ENCODE results near the gene MRFAP1L1.
"Not testable (repeated sequence)": the region's sequence is repeated elsewhere in the genome, so short reads cannot be mapped to it uniquely, and the experiment has no call there.

MRFAP1L1 gene

GRCh38 chr4:6733358-6734164 is 23.9 kb upstream of the MRFAP1L1 start:
- no peak for DNase-seq

DNA sequence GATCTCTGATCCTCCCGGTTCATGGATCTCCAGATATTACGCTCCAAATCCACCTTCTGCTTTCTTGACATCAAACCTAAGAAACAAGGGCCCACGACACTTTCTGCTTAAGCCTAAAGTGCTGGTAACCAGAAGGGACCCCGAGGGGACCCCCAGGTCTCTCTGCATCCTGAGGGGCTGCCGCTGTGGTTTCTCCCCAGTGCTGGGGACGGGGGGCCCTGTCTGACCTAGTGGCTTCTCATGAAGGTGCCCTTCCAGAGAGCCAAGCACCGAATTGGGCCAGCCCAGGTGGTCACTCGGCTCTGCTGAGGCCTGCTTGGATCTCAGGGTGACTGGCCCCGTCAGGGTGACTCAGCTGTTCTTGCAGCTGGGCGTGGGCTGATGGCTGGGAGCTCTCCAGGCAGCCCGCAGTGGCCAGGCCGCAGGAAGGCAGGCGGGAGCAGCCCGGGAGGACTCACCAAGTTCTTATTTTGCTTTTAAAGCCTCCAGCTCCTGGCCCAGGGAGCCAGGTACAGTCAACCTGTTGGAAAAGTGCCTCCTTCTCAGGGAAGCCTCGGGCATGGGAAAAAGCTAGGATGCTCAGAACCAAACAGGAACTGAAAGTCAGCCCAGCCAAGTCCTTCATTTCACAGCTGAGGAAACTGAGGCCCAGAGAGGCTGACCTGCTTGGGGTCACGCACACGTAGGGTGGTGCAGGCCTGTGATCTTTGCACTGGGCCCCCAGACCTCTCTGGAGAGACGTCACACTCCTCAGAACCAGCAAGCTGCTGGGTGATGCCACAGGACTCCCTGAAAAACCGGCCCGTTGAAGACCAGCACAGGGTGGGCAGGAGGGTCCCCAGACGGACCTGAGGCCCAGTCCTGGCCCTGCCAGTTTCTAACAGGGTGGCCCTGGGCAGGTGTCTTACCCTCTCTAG is 23.0 kb upstream of the MRFAP1L1 start:
- DNase-seq, result peak; percentile 56 to 61

DNA sequence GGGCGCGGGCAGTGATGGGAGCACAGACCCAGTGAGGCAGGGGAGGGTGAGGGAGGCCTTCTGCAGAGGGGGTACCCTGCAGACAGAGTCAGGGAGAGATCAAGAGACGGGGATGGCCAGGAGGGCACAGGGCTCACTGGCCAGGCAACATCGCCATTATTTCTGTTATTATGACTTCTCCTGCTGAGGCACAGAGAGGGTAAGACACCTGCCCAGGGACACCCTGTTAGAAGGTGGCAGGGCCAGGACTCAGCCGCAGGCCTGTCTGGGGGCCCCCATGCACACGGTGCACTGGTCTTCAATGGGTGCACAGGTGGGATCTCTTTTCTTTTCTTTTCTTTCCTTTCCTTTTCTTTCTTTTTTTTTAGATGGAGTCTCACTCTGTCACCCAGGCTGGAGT is 22.1 kb upstream of the MRFAP1L1 start:
- no peak for DNase-seq

- no peak for DNase-seq
Measured at GRCh38 chr4:6731318-6731675, 21.6 kb upstream of the MRFAP1L1 start.

DNA sequence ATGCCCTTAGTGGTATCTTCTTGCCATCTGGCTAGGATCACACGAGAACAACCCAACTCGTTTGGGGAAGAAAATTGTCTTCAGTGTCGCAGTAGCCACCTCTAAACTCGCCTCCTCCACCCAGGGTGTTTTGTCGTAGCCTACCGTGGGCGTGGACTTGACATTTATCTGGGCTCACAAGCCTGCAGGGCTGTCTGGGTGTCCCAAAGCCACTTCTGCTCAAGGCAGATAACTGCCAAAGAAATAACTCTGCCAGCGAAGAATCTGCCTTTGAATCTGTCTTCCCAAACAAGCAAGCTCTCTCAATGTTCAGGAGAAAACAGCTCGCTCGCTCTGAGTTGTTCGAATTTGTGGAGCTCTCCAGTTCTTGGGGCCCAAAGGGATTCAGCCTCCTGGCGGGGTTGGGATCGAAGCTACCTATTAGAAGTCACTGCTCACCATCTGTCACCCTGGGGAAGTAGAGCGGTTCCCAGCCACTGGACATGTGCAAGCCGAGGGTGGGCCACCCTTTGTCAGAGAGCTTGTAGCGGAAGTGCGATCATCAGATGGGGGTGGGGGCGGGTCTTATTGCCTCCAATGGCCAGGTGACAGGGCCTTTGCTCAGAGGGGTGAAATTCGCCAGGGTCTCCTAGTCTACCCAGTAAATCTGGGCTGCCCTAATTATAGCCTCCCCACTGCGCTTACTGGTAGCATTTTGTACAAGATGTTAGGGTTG is 21.1 kb upstream of the MRFAP1L1 start:
- peak in 1 of 2 donors; percentile 17 for DNase-seq

DNA sequence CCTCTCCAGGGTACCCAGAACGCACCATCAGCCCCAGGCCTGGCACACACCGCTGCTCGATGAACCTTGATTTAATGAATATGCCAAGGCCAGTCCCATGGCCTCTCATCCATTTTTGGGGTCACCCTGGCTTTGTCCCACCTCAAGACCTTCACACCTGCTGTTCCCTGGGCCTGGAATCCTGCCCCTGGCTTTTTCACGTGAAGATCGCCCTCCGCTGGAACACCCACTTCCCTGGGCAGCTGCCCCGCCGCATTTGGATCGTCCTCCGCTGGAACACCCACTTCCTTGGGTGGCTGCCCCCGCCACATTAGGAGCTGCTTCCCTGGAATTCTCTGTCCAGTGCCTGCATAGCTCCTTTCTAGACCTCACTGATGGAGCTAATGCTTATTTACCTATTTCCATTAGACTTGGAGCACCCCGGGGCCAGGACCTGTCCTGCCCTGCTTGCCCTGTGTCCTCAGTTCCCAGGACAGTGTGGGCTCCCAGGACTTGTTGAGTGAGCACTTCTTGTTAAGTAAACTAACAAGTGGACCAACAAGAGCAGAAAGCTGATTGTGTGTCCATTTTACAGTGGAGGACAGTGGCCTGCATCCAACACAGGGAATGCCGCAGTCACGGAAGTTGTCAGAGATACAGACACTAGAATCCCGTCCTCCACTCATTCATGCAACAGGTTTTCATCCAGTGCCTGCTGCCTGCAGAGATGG is 18.8 kb upstream of the MRFAP1L1 start:
- no peak for DNase-seq

- DNase-seq, result no peak
Measured at GRCh38 chr4:6727943-6728250, 18.2 kb upstream of the MRFAP1L1 start.

DNA sequence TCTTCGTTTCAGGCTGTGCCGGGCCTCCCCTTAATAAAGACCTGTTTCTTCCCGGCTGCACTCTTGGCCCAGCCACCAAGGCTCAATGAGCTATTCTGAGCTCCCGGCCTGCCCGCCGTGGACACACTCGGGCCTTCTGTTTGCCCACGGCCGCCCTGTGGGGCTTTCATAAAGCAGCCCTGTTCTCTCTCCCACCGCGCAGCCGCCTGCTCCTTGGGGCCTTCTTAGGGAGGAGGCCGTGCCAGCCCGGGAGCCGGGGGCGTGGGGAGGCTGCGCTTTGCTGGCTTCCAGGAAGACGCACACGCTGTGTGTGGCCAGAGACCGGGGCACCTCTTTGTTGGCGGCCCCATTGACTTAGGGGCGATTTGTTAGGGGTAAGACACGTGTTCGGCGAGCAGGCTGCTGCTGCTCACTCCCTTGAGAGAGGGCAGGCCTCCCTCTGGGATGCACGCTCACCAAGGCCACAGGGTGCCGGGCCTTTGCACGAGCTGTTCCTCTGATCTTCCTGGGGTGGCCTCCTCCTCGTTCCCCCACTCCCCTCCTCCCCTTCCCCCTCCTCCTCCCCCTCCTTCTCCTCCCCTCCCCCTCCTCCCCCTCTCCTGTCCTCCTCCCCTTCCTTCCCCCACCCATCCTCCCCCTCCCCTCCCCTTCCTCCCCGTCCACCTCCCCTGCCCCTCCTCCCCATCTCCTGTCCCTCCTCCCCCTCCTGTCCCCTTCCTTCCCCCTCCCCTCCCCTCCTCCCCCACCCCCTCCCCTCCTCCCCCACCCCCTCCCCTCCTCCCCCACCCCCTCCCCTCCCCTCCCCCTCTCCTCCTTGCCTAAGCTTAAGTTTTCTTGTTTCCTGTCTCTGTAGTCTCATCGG is 17.6 kb upstream of the MRFAP1L1 start:
- DNase-seq, result peak; percentile 86 to 90

DNA sequence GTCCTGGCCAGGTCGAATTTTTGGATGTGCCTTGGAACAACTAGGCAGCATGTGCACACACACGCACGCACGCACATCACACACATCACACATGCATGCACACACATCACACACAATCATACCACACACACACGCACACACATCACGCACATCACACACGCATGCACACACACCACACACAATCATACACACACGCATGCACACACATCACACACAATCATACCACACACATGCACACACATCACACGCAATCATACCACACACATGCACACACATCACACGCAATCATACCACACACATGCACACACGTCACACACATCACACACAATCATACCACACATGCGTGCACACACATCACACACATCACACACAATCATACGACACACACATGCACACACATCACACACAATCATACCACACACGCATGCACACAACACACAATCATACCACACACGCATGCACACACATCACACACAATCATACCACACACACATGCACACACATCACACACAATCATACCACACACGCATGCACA is 15.8 kb upstream of the MRFAP1L1 start:
- DNase-seq, result not testable (repeated sequence)

GRCh38 chr4:6724421-6725111 is 14.9 kb upstream of the MRFAP1L1 start:
- DNase-seq, result no peak

- no peak for DNase-seq
Measured at GRCh38 chr4:6723851-6724250, 14.2 kb upstream of the MRFAP1L1 start.

DNA sequence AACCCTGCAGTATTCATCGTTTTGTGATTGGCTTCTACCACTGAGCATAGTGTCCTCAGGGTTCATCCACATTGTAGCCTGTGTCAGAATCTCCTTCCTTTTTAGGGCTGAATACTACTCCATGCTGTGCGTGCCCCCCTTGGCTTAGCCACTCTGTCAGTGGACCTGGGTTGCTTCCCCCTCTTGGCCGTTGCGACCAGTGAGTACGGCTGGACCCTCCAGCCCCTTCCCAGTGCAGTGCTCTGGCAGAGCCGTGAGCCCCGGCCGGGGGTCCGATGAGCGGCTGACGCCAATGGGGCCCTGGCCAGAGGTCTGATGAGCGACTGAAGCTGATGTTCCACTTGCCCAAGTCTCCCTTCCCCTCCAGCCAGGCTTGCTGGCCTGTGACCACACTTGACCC is 13.2 kb upstream of the MRFAP1L1 start:
- no peak for DNase-seq

DNA sequence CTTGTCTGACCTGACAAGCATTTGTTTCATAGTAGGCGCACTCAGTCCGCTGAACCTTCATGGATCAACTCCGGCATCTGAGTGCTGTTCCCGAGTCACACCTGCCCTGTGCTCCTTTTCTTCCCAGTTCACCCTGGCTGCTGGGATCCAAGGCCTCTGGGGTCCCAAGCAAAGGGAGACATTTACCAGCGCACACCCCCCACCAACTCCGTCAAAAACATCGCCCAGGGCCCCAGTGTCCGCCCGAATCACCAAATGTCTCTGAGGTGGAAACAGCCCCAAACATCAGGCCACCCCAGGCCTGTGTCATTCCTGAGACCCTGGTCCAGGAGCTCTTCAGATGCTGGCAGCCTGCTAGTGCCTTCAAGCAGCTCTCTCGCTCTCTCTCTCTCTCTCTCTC is 11.5 kb upstream of the MRFAP1L1 start:
- DNase-seq, result no peak

- DNase-seq, result peak; percentile 72 to 79
Measured at GRCh38 chr4:6720202-6720699, 10.6 kb upstream of the MRFAP1L1 start.

DNA sequence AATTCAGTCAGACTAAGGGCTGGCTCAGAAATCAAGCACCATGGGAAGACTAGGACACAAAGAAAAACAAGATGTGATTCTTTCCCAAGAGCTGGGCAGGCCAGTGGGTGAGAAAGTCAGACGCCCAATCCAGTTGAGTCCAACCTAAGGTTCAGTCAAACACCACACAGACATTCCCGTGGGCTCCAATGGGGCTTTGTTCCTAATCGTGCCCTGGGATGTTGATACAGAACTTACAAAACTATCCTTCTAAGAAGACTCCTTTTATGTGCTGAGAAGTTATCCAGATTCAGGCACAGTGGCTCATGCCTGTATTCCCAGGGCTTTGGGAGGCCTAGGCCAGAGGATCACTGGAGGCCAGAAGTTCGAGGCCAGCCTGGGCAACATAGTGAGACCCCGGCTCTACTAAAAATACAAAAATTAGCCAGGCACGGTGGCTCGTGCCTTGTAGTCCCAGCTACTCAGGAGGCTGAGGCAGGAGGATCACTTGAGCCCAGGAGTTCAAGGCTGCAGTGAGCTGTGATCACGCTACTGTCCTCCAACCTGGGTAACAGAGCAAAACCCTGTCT is 10.0 kb upstream of the MRFAP1L1 start:
- DNase-seq, result no peak

DNA sequence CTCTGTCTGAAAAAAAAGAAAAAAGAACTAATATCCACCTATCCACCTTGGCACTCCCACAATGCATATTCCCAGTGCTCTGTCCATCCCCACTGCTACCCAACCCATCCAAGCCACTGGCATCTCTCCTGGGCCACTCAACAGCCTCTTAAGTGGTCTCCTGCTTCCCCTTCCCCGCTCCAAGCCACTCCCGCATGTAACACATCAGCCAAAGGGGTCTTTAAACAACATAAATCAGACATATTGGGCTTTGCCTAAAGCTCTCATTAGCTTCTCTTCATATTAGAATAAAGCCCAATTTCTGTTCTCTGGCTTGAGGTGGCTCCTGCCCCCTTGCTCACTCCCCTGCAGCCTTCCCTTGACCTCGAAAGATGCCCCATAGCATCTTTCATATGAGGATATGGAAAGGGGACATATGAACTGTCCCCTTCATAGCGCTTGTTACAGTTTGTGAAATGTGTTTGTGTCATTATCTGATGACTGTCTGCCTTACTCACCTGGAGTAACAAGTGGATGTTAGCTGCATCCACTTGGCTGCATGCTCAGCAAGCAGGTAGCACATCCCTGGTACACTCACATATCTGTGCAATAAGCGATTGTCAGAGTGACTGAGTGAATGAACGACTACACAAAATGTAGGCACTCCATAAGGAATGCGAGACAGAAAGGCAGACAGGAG is 9.4 kb upstream of the MRFAP1L1 start:
- DNase-seq, result no peak

- no peak for DNase-seq
Measured at GRCh38 chr4:6716958-6717655, 7.4 kb upstream of the MRFAP1L1 start.

GRCh38 chr4:6716018-6716911 is 6.6 kb upstream of the MRFAP1L1 start, which contains the start of gene BLOC1S4:
TSS of gene BLOC1S4 (plus strand) at chr4:6716174. CDS start at chr4:6716210, 36 bp downstream.
- DNase-seq, result peak; percentile 81 to 85

All from hippocampal formation (tissue), 2 donors.